ENCODE data around the gene RAB6A. TPM values are rescaled to one million over a fixed set of nuclear protein-coding genes. Genes with fewer than 3 reads are reported as not detected.

The RAB6A gene
- total RNA-seq, 1 experiment from 2014 or later: 121 TPM

GRCh38 chr11:73647459-73648100, 113.3 kb downstream of the RAB6A start:
- Histone ChIP-seq H3K9me2 (ENCODE audit: insufficient read depth) (no peaks in the 10 kb centered on the region), H3K9me3 (ENCODE audit: control insufficient read depth in 1 of 2, insufficient read depth in 1 of 2, low read depth in 1 of 2, low read length in 2 of 2) (no peaks in the 10 kb centered on the region), H3K9ac (ENCODE audit: low read length) (0 out of 2 replicates have a peak overlapping the region, but pooled peaks have one; percentile 15), H3K4me1 (ENCODE audit: control insufficient read depth in 1 of 2, insufficient read depth in 2 of 2, low read length in 2 of 2) (peaks cover 15 to 27% of the 10 kb centered on the region in 2 experiments), H3K36me3 (ENCODE audit: control insufficient read depth in 1 of 2, insufficient read depth in 2 of 2, low read length in 2 of 2) (no peaks in the 10 kb centered on the region), H3K4me3 (replicated peaks in 1 of 2; ENCODE audit: low read depth in 1 of 2, low read length in 2 of 2) (peak overlapping the region; percentile 48 to 53), H4K20me1 (ENCODE audit: insufficient read depth) (no peaks in the 10 kb centered on the region), H3K27me3 (ENCODE audit: insufficient read depth, low read length) (no peaks in the 10 kb centered on the region), H2AFZ (ENCODE audit: low read depth, low read length, poor library complexity, severe bottlenecking) (peak overlapping the region; percentile 94), H3K27ac (ENCODE audit: low read depth, low read length) (peak overlapping the region; percentile 21; the same call in 1 of the 2 replicates), H3K4me2 (ENCODE audit: low read length) (peak overlapping the region; percentile 79), H3K79me2 (ENCODE audit: insufficient read depth, low read length) (no peaks in the 10 kb centered on the region)
- TSS peak; percentile 66 for BruUV-seq (replicated peaks)
- TF ChIP-seq RAD21 (IDR thresholded peaks at IDR 0.05; ENCODE audit: low read depth): no peak
- TF ChIP-seq YY1 (IDR thresholded peaks at IDR 0.05; ENCODE audit: extremely low read depth, insufficient replicate concordance, low read depth, low read length): peak; percentile 60
- no peak for TF ChIP-seq ZFX (IDR thresholded peaks at IDR 0.05)
- TF ChIP-seq CTCF (IDR thresholded peaks at IDR 0.05 in 2 of 3, conservative IDR thresholded peaks at IDR 0.05 in 1 of 3; ENCODE audit: borderline replicate concordance in 1 of 3, insufficient read depth in 1 of 3, low read depth in 2 of 3, low read length in 2 of 3): no peak
- RAD21 ChIA-PET (ENCODE audit: low non-redundant PET in 1 of 2, low total read pairs in 2 of 2, uncharacterized antibody in 2 of 2, unreplicated experiment in 2 of 2): interaction anchor here in 1 of 2 experiments (1.8 kb wide), 1 partner anchor 22 kb away, joined by 5 read pairs; no protein-coding TSS in a partner anchor
- CTCF ChIA-PET: interaction anchor here (0.6 to 1.8 kb wide), 2 partner anchors 14 to 22 kb away, joined by 3 to 12 read pairs; no protein-coding TSS in a partner anchor
- DNase-seq (ENCODE audit: low read depth, low spot score) (peak; percentile 86), ATAC-seq (peak; percentile 97)
- POLR2A ChIA-PET: interaction anchor here (0.6 to 2.2 kb wide), 2 partner anchors 22 to 49 kb away, joined by 4 to 5 read pairs; no protein-coding TSS in a partner anchor
- intact Hi-C loops (cut with micrococcal nuclease): no loop called here
